NB4 (cell line): Measurements from ENCODE around the gene MAN2B2.

Source experiments
- CTCF ChIP-seq: IDR thresholded peaks from one replicate; pipeline ENCODE4 v1.5.1; 2012; ENCODE audit warnings: low read depth, low read length
- MYC ChIP-seq: IDR thresholded peaks from 2 replicates; pipeline ENCODE4 v1.6.1; 2011; ENCODE audit warnings: low read depth, low read length
- POLR2A ChIP-seq: IDR thresholded peaks from 2 replicates; pipeline ENCODE4 v1.6.1; 2011; ENCODE audit warnings: mild to moderate bottlenecking; ENCODE audit not compliant: insufficient read length; ENCODE audit errors: extremely low read depth

GRCh38 chr4:6526671-6527091 lies 48.3 kb upstream of the MAN2B2 start:
- TF ChIP-seq CTCF (no peak), MYC (no peak), POLR2A (no peak)
